Activated T-cell treated with anti-CD3 and anti-CD28 coated beads for 4 hours (primary cell): ENCODE data around the gene SCGB1D1.

Source experiments
- DNase-seq: peaks from one replicate; pipeline ENCODE4 v3.0.0-alpha.2; 2020

The SCGB1D1 gene

DNA sequence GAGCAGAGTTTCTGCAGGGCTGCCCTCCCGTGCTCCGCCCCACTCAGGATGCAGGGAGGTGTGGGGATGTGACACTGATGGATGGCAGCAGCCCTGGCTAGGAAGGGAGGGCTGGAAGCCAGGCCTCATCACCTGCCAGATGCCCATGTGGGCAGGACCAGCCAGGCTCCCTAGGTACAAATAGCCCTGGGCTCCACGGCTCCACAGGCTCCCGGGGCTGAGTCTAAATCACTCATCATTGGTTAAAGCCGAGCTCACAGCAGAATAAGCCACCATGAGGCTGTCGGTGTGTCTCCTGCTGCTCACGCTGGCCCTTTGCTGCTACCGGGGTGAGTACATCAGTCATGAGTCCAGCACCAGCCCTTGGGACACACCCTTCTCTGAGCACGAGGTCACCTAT, at the start of gene SCGB1D1:
SCGB1D1 (plus strand) TSS at position 206 of the 400 bp plus-strand sequence; CDS start at position 275, 69 bp downstream.
- no peak for DNase-seq

GRCh38 chr11:62140304-62141110, 49.5 kb upstream of the SCGB1D1 start:
- no peak for DNase-seq

- DNase-seq: no peak
Observed at GRCh38 chr11:62141111-62142042, 48.6 kb upstream of the SCGB1D1 start.

- DNase-seq: no peak
Observed at GRCh38 chr11:62142043-62142375, 48.0 kb upstream of the SCGB1D1 start.

DNA sequence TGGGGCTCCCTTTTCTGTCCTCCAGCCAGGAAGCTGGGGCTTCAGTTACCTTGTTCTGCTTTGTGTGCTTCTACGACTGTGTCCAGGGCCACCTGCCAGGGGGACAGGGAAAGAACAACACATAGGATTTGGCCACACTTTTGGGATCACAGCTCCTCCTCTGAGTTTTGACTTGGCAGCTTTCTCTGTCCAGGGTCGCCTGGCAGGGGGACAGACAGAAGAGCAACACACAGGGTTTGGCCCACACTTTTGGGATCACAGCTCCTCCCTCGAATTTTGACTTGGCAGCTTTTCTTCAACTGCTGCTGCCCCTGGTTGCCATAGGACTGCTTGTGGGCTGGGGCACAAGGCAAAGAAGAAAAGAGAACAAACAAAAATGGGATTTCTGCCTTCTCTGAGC, 47.1 kb upstream of the SCGB1D1 start:
- DNase-seq: no peak

DNA sequence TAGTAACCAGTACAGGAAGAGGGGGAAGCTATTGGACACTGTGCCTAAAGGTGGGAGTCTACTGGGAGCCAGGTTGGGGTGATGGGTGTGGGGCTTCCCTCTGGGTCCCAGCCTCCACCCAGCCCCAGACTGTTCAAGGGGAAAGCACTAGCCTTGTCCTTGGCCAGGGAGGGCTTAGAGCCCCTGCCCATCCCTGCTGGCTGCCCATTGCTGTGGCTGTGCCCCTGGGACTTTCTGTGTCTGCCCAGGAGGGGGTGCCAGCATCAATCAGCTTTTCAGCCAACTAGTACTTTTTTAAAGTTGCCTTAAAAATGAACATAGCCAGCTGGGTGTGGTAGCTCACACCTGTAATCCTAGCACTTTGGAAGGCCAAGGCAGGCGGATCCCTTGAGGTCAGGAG, 46.3 kb upstream of the SCGB1D1 start:
- DNase-seq: no peak

DNA sequence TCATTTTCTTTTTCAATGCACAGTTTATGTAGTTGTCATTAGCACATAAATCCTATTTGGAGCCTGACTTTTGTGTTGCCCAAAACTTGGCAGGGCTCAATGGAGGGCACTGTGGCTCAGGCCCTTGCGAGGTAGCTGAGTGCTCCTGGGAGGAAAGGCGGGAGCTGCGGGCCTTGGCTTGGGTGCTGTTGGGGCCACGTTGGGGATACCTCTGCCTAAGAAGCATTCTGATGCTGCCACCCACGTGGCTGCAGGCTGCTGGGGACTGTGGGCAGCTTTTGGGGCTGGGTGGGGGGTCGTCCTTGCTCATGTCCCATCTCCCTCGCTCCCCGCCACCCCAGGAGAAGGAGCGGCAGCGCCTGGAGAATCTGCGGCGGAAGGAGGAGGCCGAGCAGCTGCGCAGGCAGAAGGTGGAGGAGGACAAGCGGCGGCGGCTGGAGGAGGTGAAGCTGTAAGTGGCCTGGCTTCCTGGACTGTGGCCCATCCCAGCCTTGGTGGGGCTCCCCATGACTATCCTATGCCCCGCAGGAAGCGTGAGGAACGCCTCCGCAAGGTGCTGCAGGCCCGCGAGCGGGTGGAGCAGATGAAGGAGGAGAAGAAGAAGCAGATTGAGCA, 45.3 kb upstream of the SCGB1D1 start:
- DNase-seq: no peak

DNA sequence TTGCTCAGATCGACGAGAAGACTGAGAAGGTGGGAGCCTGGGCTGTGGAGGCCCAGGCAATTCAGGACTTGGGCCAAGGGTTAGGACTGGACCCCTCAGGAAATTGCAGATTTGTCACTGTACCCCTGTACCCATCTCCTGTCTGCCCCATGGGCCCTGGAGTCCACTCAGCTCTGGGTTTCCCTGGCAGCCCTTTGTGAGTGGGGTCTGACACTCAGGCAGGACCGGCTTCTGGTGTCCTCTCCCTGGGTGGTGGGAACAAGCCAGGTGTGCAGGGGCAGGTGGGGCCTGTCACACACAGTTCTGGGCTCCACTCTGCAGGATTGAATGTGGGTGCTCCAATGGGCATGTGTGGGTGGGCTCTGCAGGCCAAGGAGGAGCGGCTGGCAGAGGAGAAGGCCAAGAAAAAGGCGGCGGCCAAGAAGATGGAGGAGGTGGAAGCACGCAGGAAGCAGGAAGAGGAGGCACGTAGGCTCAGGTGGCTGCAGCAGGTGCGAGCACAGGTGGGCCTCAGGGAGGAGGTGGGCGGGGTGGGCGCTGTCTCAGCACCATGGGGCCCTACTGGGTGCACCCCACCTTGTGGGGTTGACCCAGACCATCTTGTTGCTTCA, 44.6 kb upstream of the SCGB1D1 start:
- DNase-seq: no peak

- no peak for DNase-seq
Observed at GRCh38 chr11:62146476-62147200, 43.4 kb upstream of the SCGB1D1 start.

GRCh38 chr11:62147545-62147944, 42.5 kb upstream of the SCGB1D1 start:
- no peak for DNase-seq

GRCh38 chr11:62148271-62148980, 41.6 kb upstream of the SCGB1D1 start:
- no peak for DNase-seq

GRCh38 chr11:62149986-62150886, 39.8 kb upstream of the SCGB1D1 start:
- no peak for DNase-seq

GRCh38 chr11:62150887-62151736, 38.9 kb upstream of the SCGB1D1 start:
- DNase-seq: no peak

DNA sequence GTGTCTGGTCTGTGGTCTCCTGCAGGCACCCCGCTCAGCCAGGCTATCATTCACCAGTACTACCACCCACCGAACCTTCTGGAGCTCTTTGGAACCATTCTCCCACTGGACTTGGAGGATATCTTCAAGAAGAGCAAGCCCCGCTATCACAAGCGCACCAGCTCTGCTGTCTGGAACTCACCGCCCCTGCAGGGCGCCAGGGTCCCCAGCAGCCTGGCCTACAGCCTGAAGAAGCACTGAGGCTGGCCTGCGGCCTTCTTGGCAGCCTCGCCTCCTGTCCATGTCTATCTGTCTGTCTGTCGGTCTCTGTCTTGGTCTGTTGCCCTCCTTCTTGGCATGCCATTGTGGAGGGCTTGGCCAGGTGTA, 38.3 kb upstream of the SCGB1D1 start:
- no peak for DNase-seq

GRCh38 chr11:62152245-62153086, 37.5 kb upstream of the SCGB1D1 start:
- DNase-seq: no peak

GRCh38 chr11:62153087-62153395, 37.0 kb upstream of the SCGB1D1 start:
- DNase-seq: no peak

- no peak for DNase-seq
Observed at GRCh38 chr11:62153617-62154016, 36.4 kb upstream of the SCGB1D1 start.

GRCh38 chr11:62157603-62158002, 32.4 kb upstream of the SCGB1D1 start:
- no peak for DNase-seq

DNA sequence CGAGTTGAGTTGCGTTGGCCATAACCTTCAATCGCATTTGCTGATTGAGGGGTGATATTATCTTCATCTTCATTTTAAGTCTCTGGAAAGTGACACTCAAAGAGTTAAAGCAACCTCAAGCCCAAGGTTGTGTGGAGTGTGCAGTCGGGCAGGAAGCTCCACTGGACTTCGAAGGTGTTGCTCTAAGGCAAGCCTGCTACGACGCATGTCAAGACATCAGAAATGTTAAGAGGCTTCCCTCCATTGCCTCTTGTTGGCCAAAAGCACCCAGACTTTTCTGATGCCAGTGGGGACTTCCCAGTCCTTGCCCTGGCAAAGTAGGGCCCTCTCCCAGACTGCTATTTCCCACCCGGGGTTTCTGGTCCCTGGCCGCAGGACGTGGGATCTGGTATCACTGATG, 23.6 kb upstream of the SCGB1D1 start:
- no peak for DNase-seq
